Bronchial epithelial cell (primary cell): Measurements from ENCODE around the gene G6PC2. TPM values are rescaled to one million over a fixed set of nuclear protein-coding genes. Genes with fewer than 3 reads are reported as not detected.

Source experiments
- DNase-seq: peaks from one replicate; pipeline ENCODE4 v3.0.0-alpha.2; 2010; ENCODE audit warnings: low read depth
- FAIRE-seq: peaks from 2 replicates; lab custom pipeline; 2011; peaks lifted over from hg19 to GRCh38; lab: Jason Lieb, UNC
- H3K27me3 ChIP-seq: 2 replicates; pipeline ENCODE4 v1.5.1; 2011; ENCODE audit warnings: low read length; ENCODE audit not compliant: control insufficient read depth, insufficient read depth
- H3K36me3 ChIP-seq: 2 replicates; pipeline ENCODE4 v1.5.1; 2011; ENCODE audit warnings: low read length; ENCODE audit not compliant: control insufficient read depth, insufficient read depth
- H3K4me3 ChIP-seq: 2 replicates; pipeline ENCODE4 v1.5.1; 2011; ENCODE audit warnings: mild to moderate bottlenecking, low read depth, low read length, control low read depth
- CTCF ChIP-seq: IDR thresholded peaks from 2 replicates; pipeline ENCODE4 v1.5.1; 2011; ENCODE audit warnings: mild to moderate bottlenecking, moderate library complexity, low read length, control low read depth, inconsistent platforms; ENCODE audit not compliant: insufficient read depth, severe bottlenecking
- total RNA-seq: library from RNA; depleted of rRNA; stranded (reverse); fragments of >200 nt; gene quantifications from 2 replicates; pipeline ENCODE4 v1.2.1, GENCODE V29; 2014

G6PC2 gene
- total RNA-seq, 1 donor from 2014 or later = not detected

GRCh38 chr2:168945508-168945907, 44.4 kb downstream of the G6PC2 start:
- Histone ChIP-seq H3K36me3 (no peaks in the 10 kb centered on the region), H3K4me3 (no peak overlapping the region), H3K27me3 (no peaks in the 10 kb centered on the region)
- FAIRE-seq = no peak
- no peak for TF ChIP-seq CTCF
- DNase-seq = no peak

GRCh38 chr2:168948621-168949212, 47.6 kb downstream of the G6PC2 start:
- Histone ChIP-seq H3K4me3 (no peak overlapping the region), H3K36me3 (no peaks in the 10 kb centered on the region), H3K27me3 (no peaks in the 10 kb centered on the region)
- TF ChIP-seq CTCF = peak; percentile 49
- FAIRE-seq (no peak), DNase-seq (no peak)

- no peak for TF ChIP-seq CTCF
- FAIRE-seq (no peak), DNase-seq (no peak)
- no peak overlapping the region for H3K4me3 ChIP-seq
- no peaks in the 10 kb centered on the region for H3K27me3 ChIP-seq
- no peaks in the 10 kb centered on the region for H3K36me3 ChIP-seq
Observed at GRCh38 chr2:168949324-168949723, 48.2 kb downstream of the G6PC2 start.

GRCh38 chr2:168951871-168952270, 50.8 kb downstream of the G6PC2 start:
- no peak for TF ChIP-seq CTCF
- Histone ChIP-seq H3K4me3 (no peak overlapping the region), H3K36me3 (no peaks in the 10 kb centered on the region), H3K27me3 (no peaks in the 10 kb centered on the region)
- FAIRE-seq (no peak), DNase-seq (no peak)

GRCh38 chr2:168952424-168952823, 51.3 kb downstream of the G6PC2 start:
- DNase-seq (no peak), FAIRE-seq (no peak)
- TF ChIP-seq CTCF = no peak
- no peak overlapping the region for H3K4me3 ChIP-seq
- no peaks in the 10 kb centered on the region for H3K36me3 ChIP-seq
- H3K27me3 ChIP-seq = no peaks in the 10 kb centered on the region

- FAIRE-seq = no peak
- no peaks in the 10 kb centered on the region for H3K36me3 ChIP-seq
- no peak for TF ChIP-seq CTCF
Observed at GRCh38 chr2:168954256-168954655, 53.2 kb downstream of the G6PC2 start.

More at GRCh38 chr2:168954256-168954655, 53.2 kb downstream of the G6PC2 start:
- no peak for DNase-seq
- no peaks in the 10 kb centered on the region for H3K27me3 ChIP-seq
- no peak overlapping the region for H3K4me3 ChIP-seq
